ENCODE data around the gene REELD1. TPM values are rescaled to one million over a fixed set of nuclear protein-coding genes. Genes with fewer than 3 reads are reported as not detected.

Gene REELD1
- total and polyA plus RNA-seq, 10 of the 15 experiments (the other 5 are each of a cell fraction or from before 2014, with no cell fraction given) = 0.11 to 3.9 (median 0.62) TPM

- TF ChIP-seq CBX3 (IDR thresholded peaks at IDR 0.05; ENCODE audit: borderline replicate concordance, low read depth) (no peak), TCF3 (IDR thresholded peaks at IDR 0.05; ENCODE audit: borderline replicate concordance, insufficient read depth, low read depth, low read length) (no peak), TCF12 (IDR thresholded peaks at IDR 0.05; ENCODE audit: low read depth, low read length) (no peak), BMI1 (IDR thresholded peaks at IDR 0.05; ENCODE audit: borderline replicate concordance) (no peak), KAT2A (conservative IDR thresholded peaks at IDR 0.05; ENCODE audit: control insufficient read depth, low read depth, low read length) (no peak), SMAD5 (IDR thresholded peaks at IDR 0.05; ENCODE audit: low read depth) (no peak), IRF4 (IDR thresholded peaks at IDR 0.05; ENCODE audit: low read depth, low read length) (no peak), SREBF1 (IDR thresholded peaks at IDR 0.05; ENCODE audit: low read length) (no peak), FOS (IDR thresholded peaks at IDR 0.05; ENCODE audit: borderline replicate concordance, extremely low read depth, insufficient read length) (no peak), PML (IDR thresholded peaks at IDR 0.05; ENCODE audit: low read length) (peak; percentile 64; the same call in 1 of the 2 replicates), NFYA (IDR thresholded peaks at IDR 0.05; ENCODE audit: borderline replicate concordance, low read depth, low read length) (no peak), ZZZ3 (IDR thresholded peaks at IDR 0.05; ENCODE audit: control insufficient read depth, insufficient read length, low read depth) (no peak), POLR2AphosphoS2 (IDR thresholded peaks at IDR 0.05; ENCODE audit: low read depth, low read length) (no peak), SIN3A (IDR thresholded peaks at IDR 0.05; ENCODE audit: low read depth, low read length) (no peak), ZNF592 (IDR thresholded peaks at IDR 0.05) (no peak), SUPT20H (IDR thresholded peaks at IDR 0.05; ENCODE audit: borderline replicate concordance, control insufficient read depth, low read depth, low read length) (no peak), ATF3 (IDR thresholded peaks at IDR 0.05; ENCODE audit: borderline replicate concordance, extremely low read depth, low read depth, low read length) (no peak), ZNF274 (IDR thresholded peaks at IDR 0.05; ENCODE audit: insufficient read depth, insufficient read length) (no peak)
- TF ChIP-seq, protein P1, sequence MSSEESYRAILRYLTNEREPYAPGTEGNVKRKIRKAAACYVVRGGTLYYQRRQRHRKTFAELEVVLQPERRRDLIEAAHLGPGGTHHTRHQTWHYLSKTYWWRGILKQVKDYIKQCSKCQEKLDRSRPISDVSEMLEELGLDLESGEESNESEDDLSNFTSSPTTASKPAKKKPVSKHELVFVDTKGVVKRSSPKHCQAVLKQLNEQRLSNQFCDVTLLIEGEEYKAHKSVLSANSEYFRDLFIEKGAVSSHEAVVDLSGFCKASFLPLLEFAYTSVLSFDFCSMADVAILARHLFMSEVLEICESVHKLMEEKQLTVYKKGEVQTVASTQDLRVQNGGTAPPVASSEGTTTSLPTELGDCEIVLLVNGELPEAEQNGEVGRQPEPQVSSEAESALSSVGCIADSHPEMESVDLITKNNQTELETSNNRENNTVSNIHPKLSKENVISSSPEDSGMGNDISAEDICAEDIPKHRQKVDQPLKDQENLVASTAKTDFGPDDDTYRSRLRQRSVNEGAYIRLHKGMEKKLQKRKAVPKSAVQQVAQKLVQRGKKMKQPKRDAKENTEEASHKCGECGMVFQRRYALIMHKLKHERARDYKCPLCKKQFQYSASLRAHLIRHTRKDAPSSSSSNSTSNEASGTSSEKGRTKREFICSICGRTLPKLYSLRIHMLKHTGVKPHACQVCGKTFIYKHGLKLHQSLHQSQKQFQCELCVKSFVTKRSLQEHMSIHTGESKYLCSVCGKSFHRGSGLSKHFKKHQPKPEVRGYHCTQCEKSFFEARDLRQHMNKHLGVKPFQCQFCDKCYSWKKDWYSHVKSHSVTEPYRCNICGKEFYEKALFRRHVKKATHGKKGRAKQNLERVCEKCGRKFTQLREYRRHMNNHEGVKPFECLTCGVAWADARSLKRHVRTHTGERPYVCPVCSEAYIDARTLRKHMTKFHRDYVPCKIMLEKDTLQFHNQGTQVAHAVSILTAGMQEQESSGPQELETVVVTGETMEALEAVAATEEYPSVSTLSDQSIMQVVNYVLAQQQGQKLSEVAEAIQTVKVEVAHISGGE (CRISPR knock-in tag; IDR thresholded peaks at IDR 0.05) = no peak
- TF ChIP-seq, protein P2, sequence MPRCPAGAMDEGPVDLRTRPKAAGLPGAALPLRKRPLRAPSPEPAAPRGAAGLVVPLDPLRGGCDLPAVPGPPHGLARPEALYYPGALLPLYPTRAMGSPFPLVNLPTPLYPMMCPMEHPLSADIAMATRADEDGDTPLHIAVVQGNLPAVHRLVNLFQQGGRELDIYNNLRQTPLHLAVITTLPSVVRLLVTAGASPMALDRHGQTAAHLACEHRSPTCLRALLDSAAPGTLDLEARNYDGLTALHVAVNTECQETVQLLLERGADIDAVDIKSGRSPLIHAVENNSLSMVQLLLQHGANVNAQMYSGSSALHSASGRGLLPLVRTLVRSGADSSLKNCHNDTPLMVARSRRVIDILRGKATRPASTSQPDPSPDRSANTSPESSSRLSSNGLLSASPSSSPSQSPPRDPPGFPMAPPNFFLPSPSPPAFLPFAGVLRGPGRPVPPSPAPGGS (IDR thresholded peaks at IDR 0.05; ENCODE audit: borderline replicate concordance, insufficient read depth, low read depth, low read length, poor library complexity, severe bottlenecking) = no peak
Measured at GRCh38 chr4:146269228-146269653, 54.9 kb downstream of the REELD1 start (continued).
